GM12864 (cell line): ENCODE results near the gene KCNN3.
A peak's percentile ranks its signal among the peaks of the same experiment; 100 is the strongest.

Source experiments
- DNase-seq: peaks from one replicate; pipeline ENCODE4 v3.0.0-alpha.2; 2011; ENCODE audit warnings: low read depth
- H3K4me3 ChIP-seq: 2 replicates; pipeline ENCODE4 v1.5.1; 2011; ENCODE audit warnings: mild to moderate bottlenecking, low read depth, low read length, control low read depth
- TF ChIP-seq, protein P1 (sequence below): IDR thresholded peaks from 2 replicates; pipeline ENCODE4 v1.5.1; 2011; ENCODE audit warnings: low read depth, mild to moderate bottlenecking, moderate library complexity, low read length, control low read depth, inconsistent platforms; ENCODE audit errors: missing control alignments

KCNN3 gene

DNA sequence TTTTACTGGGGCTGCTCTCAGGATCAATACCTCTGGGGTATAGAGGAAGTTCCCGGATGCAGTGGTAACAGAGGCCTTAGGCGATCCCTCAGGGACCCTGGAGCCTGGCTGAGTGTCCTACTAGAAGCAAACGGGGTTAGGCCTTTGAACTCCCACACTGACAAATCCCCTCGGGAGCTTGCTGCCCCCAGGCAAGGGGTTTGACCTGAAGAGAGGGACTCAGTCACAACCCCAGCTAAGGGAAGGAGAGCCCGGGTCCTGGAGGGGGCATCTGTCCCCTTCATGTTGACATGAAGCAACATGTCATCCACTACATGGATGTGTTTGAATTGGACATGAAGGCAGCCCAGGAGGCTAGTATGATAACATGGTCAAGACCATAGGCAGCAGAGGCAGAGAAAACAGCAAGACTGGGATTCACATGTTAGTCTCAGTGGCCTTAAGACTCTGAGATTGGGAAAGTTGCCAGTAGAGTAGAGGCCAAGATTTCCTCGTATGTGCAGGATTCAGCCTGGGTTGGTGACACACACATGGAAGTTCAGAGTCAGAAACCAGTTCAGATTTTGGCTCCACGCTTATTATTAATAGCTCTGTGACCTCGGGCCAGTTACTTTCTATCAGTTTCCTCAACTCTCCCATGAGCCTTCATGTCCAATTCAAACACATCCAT is 101.5 kb downstream of the KCNN3 start:
- TF ChIP-seq, protein P1, sequence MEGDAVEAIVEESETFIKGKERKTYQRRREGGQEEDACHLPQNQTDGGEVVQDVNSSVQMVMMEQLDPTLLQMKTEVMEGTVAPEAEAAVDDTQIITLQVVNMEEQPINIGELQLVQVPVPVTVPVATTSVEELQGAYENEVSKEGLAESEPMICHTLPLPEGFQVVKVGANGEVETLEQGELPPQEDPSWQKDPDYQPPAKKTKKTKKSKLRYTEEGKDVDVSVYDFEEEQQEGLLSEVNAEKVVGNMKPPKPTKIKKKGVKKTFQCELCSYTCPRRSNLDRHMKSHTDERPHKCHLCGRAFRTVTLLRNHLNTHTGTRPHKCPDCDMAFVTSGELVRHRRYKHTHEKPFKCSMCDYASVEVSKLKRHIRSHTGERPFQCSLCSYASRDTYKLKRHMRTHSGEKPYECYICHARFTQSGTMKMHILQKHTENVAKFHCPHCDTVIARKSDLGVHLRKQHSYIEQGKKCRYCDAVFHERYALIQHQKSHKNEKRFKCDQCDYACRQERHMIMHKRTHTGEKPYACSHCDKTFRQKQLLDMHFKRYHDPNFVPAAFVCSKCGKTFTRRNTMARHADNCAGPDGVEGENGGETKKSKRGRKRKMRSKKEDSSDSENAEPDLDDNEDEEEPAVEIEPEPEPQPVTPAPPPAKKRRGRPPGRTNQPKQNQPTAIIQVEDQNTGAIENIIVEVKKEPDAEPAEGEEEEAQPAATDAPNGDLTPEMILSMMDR: no peak
- H3K4me3 ChIP-seq: no peak overlapping the region
- DNase-seq: no peak

DNA sequence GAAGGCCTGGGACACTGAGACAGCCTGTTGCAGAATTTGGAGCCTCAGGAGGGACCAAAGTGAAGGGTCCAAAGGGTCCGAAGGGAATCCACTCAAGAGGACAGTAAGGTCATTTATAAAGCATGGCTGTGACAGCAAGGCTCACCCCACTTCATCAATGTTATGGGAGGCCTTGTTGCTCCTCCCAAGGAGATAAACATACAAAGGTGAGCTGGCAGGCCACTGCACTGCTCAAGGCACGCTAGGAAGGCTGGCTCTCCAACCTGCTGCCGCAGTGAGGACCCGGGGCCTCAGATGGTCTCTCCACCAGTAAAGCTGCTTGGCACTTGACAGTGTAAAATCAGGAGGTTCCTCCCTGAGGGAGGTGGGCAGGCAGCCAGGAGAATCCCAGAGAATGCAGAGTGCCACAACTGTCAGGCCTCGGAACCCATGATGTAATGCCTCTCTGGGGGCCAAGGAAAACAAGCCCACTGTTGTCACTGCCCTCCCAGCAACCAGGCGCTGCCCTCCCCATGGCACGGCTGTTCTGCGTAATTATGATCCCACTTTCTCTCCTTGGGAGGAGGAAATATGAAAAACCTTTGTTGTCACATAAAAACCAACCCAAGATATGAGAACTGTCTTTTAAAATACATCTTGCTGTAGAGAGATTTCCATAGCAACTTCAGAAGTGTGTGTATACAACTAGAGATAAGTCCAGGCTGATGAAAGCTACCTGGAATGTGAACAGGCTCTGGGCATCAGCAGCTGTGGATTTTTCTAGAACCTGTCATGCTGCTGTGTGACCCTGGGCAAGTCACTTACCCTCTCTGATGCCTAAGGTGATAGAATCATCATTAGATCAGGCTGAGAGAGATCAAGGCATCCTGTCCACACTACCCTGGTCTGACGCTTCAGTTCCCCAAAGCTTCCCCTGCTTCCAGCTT is 102.5 kb downstream of the KCNN3 start:
- DNase-seq: no peak
- no peak overlapping the region for H3K4me3 ChIP-seq
- TF ChIP-seq, protein P1: no peak

DNA sequence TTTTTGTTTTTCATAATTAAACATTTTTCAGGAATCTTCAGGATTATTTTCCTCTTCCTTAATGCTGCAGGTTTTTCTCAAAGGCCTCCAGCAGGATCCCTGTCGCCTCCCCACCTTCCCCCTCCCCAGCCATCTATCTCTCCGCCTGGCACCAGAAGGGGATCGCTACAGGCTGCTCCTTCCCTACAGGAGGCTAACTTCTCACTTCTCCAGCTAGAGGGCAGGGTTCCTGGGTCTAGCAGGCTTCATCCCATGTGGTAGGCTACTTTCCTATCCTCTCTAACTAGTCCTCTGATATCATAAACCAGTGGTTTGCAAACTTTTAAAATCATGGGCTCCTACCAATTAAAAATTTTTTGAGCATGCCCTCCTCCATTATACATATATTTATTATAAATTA is 104.1 kb downstream of the KCNN3 start:
- no peak overlapping the region for H3K4me3 ChIP-seq
- TF ChIP-seq, protein P1: no peak
- no peak for DNase-seq

DNA sequence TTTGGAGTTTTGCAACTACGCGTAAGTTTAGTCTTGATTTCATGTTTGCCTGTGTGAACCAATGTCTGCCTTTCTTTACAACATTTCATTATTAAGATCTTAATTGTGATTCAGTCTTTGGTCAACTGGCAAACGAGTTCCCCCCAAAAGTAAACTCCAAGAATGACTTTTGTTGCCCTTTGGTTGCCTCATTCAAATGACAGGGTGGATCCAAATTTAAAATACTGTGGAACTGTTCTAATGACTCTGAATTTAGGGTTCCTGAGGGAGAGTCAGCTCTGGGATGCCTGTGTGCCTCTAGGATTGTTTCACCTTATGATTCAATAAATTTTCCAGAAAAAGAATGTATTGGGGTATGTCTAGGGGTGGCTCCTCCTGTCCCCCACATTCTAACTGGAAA is 105.3 kb downstream of the KCNN3 start:
- no peak for DNase-seq
- H3K4me3 ChIP-seq: no peak overlapping the region
- TF ChIP-seq, protein P1: no peak

DNA sequence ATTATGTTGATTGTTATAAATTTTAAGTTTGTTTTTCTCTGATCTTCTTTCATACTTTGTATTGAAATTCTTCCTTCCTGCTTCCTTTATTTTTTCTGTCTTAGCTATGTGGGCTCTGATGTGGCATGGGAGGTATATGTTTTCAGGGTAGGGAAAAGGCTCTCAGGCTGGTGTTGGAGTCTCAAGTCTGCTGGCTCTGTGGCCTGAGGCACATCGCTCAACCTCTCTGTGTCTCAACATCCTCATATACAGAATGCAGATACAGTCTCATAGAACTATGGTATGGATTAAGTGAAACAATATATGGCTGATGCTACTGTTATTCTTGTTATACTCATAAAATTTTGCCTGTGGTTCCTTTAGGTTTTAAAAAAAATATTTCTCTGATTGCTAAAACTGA is 105.9 kb downstream of the KCNN3 start:
- no peak overlapping the region for H3K4me3 ChIP-seq
- TF ChIP-seq, protein P1: no peak
- no peak for DNase-seq

DNA sequence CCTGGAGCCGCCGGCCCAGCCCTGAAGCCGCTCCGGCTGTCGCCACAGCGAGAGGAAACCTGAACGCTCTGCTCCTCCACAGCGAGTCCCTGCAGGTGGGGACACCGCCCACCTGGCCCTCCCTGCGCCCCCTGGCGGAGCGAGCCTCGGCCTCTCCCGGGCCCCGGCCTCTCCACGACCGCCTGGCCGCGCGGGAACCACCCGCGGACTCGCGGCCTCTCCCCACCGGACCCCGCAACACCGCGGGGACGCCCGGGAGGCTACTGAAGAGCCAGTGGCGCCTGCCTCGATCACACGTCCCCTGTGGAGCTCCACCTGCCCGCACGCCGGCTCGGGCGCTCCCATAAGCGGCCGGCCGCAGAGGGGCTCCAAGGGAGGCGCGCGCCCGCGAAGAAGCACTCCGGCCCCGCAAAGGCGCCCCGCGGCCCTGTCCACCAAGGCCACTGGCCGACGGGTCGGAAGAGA is 109.6 kb downstream of the KCNN3 start:
- TF ChIP-seq, protein P1: peak; percentile 81
- DNase-seq: no peak
- H3K4me3 ChIP-seq: peak overlapping the region; percentile 42
